ENCODE measurements around the gene SLC28A1.

SLC28A1 gene

GRCh38 chr15:84887938-84888337 is 3.5 kb downstream of the SLC28A1 start:
- DNase-seq: no peak

GRCh38 chr15:84888639-84889038 is 4.2 kb downstream of the SLC28A1 start:
- no peak for DNase-seq

GRCh38 chr15:84889313-84889990 is 5.0 kb downstream of the SLC28A1 start:
- DNase-seq: no peak

GRCh38 chr15:84889991-84890669 is 5.7 kb downstream of the SLC28A1 start:
- DNase-seq: no peak

GRCh38 chr15:84890670-84891162 is 6.3 kb downstream of the SLC28A1 start:
- no peak for DNase-seq

GRCh38 chr15:84891339-84891738 is 6.9 kb downstream of the SLC28A1 start:
- no peak for DNase-seq

- DNase-seq: no peak
Observed at GRCh38 chr15:84892786-84893307, 8.4 kb downstream of the SLC28A1 start.

- DNase-seq: no peak
Observed at GRCh38 chr15:84893607-84894006, 9.1 kb downstream of the SLC28A1 start.

- no peak for DNase-seq
Observed at GRCh38 chr15:84894736-84895425, 10.4 kb downstream of the SLC28A1 start.

- no peak for DNase-seq
Observed at GRCh38 chr15:84898761-84899160, 14.3 kb downstream of the SLC28A1 start.

GRCh38 chr15:84899750-84900149 is 15.3 kb downstream of the SLC28A1 start:
- no peak for DNase-seq

GRCh38 chr15:84901540-84901939 is 17.1 kb downstream of the SLC28A1 start:
- DNase-seq: no peak

GRCh38 chr15:84903751-84904150 is 19.3 kb downstream of the SLC28A1 start:
- DNase-seq: no peak

GRCh38 chr15:84904419-84904818 is 20.0 kb downstream of the SLC28A1 start:
- no peak for DNase-seq

- DNase-seq: no peak
Observed at GRCh38 chr15:84905016-84905916, 20.8 kb downstream of the SLC28A1 start.

- DNase-seq: no peak
Observed at GRCh38 chr15:84907731-84908130, 23.3 kb downstream of the SLC28A1 start.

GRCh38 chr15:84908564-84908963 is 24.1 kb downstream of the SLC28A1 start:
- DNase-seq: no peak

- no peak for DNase-seq
Observed at GRCh38 chr15:84909029-84909428, 24.6 kb downstream of the SLC28A1 start.

GRCh38 chr15:84909782-84910181 is 25.3 kb downstream of the SLC28A1 start:
- no peak for DNase-seq

- no peak for DNase-seq
Observed at GRCh38 chr15:84910928-84911623, 26.6 kb downstream of the SLC28A1 start.

- no peak for DNase-seq
Observed at GRCh38 chr15:84911879-84912660, 27.6 kb downstream of the SLC28A1 start.
